Mammary epithelial cell (primary cell): ENCODE data around the gene OR56A1.

Source experiments
- CTCF ChIP-seq, 2 donors: IDR thresholded peaks in 1 of 2; conservative IDR thresholded peaks in 1 of 2; 2 replicates each; pipeline ENCODE4 v1.5.1; 2011 to 2012; ENCODE audit warnings: inconsistent platforms in 2 of 2, low read length in 2 of 2, mild to moderate bottlenecking in 2 of 2, control low read depth in 1 of 2, low read depth in 1 of 2; ENCODE audit not compliant: insufficient read depth in 1 of 2; ENCODE audit errors: extremely low read depth in 1 of 2
- EZH2 ChIP-seq: IDR thresholded peaks from 2 replicates; pipeline ENCODE4 v1.6.1; 2012; ENCODE audit warnings: low read length, inconsistent platforms, borderline replicate concordance

- TF ChIP-seq CTCF (conservative IDR thresholded peaks at IDR 0.05 in 1 of 2, IDR thresholded peaks at IDR 0.05 in 1 of 2; ENCODE audit: extremely low read depth in 1 of 2, insufficient read depth in 1 of 2, low read depth in 1 of 2, low read length in 2 of 2) (no peak), EZH2 (no peak)
These were observed 17.5 kb downstream of the OR56A1 start for GRCh38 chr11:6013042-6013441.
